T47D (cell line): ENCODE measurements around the gene FZD4.
"Not testable (repeated sequence)": the region's sequence is repeated elsewhere in the genome, so short reads cannot be mapped to it uniquely, and the experiment has no call there.

Experiments used
- DNase-seq, 2 experiments: peaks; one replicate each; pipeline versions ENCODE4 v3.0.0 to v3.0.0-alpha.2; 2011 to 2012; ENCODE audit warnings: low read depth in 1 of 2, low spot score in 1 of 2
- JUND ChIP-seq: IDR thresholded peaks from 2 replicates; pipeline ENCODE4 v1.6.1; 2012; ENCODE audit warnings: low read depth
- in situ Hi-C: cut with HindIII; loops from 2 replicates; pipeline ENCODE4 v1.10.0; 2016; ENCODE audit warnings: low sequenced_read_pairs, low pct_unique_long_range_greater_than_20kb

FZD4 gene

DNA sequence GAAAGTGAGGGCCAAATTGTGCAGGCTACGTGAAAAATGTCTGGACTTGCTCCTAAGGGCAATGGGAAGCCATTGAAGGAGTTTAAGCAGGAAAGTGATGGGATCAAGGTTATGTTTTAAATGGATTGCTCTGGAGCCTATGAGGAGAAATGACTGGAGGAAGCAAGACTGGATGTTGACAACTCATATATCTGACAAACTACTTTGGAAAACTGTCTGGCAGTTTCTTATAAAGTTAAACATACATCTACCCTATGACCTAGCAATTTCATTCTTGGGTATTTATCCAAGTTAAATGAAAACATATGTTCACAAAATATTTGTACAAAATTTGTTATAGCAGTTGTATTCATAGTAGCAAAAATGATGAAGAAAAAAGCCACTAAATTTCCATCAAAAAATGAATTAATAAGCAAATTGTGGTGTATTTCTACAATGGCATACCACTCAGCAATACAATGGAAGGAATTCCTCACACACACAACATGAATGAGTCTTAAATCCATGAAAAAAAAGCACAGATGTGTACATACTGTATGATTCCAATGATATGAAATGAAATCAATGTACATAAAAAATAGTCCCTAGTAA, 24.1 kb downstream of the FZD4 start:
- no peak for TF ChIP-seq JUND
- in situ Hi-C loops, result no loop called here
- no peak for DNase-seq

DNA sequence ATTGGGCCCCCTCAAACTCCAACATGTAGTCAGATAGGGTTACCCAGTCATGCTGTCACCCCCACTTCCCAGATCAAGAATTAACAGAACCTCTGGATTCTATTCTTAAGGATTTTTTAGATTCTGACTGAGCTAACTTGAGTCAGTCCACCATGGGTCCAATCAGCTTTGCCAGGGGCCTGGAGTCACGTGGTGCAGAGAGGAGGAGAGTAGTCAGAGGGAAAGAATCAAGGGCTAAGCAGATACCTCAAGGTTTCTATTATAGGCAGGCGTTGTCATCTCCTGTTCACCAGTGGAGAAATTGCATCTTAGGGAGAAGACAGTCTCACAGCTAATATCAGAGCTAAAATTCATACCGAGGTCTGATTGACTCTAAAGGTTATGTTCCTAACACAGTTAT, 28.2 kb downstream of the FZD4 start:
- DNase-seq, result no peak
- no peak for TF ChIP-seq JUND
- in situ Hi-C loops, result no loop called here

DNA sequence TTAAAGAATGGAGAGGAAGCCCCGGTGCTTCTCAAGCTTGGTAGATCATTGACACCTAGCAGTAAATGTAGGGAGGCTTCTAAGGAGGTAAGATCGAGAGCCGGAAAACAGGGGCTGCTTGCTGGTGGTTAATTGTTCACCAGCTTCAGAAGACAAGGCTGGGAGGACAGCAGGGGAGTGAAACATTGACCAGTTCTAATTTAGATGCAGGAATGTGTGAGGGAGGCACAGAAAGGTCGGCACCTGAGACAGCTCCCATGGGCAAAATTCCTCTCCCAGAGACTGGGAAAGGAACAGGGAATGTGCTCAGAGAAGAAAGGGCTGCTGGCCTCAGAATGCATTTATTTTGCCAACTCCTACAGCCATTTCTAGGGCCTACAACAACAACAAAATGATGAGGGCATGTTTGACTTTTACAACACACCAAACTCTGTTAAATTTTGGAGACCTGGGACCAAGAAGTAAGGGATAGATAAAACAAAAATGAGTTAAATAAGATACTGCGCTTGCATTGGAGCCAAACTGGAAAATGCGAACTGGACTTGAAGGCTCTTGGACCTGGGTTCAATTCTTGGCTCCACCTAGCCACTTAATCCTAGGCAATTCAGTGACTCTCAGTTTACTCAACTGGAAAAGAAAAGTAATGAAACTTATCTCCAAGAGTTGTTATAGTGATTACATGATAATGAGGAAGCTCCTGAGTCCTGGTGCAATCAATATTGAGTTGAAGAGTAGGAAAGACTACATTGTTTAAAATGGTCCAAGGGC, 31.0 kb downstream of the FZD4 start:
- peak in 1 of 2 experiments; percentile 65 for DNase-seq
- no peak for TF ChIP-seq JUND
- in situ Hi-C loops, result no loop called here

DNA sequence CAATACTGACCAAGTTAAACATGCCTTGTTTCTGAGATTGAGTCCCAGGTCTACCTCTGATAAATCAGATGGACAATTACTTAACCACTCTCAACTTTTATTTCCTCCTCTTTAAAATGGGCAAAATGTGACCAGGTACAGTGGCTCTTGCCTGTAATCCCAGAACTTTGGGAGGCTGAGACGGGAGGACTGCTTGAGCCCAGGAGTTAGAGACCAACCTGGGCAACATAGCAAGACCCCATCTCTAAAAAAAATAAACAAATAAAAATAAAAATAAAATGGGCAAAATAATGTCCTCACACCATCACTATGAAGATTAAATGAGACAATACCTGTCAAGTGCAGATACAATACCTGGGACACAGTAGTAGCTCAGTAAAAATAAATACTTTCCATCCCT, 33.0 kb downstream of the FZD4 start:
- in situ Hi-C loops, result no loop called here
- no peak for DNase-seq
- no peak for TF ChIP-seq JUND

DNA sequence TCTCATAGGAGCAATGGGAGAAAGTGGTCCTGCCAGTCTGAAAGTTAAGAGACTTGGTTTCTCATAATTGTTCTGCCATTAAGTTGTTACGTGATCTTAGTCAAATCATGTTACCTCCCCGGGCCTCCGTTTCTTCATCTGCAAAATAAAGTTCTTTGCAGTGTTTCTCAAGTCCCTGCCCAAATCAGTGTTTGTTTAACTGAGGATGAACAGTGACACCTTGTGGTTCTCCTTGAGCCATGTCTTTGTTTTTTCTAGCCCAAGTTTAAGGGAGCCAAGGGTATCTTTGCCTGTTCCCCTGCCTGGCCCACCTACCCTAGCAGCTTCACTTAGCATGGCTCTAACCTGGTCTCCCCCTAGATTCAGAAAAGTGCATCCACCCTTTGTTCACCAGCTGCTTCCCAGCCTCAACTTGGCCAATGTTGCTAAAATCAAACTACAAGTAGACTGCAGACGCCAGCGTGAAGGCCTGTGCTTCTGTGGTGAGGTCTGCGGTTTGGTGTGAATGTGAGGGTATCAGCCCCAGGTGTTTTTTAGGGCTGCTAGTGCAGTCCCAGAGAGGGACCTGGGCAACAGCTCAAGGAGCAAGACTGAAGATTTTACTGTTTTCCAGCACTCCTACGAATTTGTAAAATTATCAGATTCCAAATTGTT, 35.5 kb downstream of the FZD4 start:
- DNase-seq, result peak; percentile 44 to 76
- in situ Hi-C loops, result no loop called here

DNA sequence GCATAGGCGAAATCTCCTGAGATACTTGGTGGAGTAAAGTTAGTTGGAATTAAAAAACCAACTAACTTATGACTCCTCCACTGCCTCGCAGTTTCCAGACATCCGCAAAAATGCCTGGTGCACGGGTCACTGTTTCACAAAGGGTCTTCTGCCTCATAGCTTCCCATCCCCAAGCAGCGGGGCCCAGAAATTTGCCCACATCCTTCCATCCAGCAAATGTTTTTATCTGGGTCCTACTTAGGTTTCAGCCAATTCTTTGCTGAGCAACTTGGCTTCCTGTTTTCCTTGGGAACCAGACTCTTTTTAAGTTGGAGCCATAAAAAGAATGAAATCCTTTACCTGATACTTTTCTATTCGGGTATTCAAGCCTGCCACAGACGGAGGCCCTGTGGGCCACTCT, 36.2 kb downstream of the FZD4 start:
- TF ChIP-seq JUND, result no peak
- in situ Hi-C loops, result no loop called here
- DNase-seq, result no peak

More for the DNA sequence above, 35.5 kb downstream of the FZD4 start:
- no peak for TF ChIP-seq JUND

DNA sequence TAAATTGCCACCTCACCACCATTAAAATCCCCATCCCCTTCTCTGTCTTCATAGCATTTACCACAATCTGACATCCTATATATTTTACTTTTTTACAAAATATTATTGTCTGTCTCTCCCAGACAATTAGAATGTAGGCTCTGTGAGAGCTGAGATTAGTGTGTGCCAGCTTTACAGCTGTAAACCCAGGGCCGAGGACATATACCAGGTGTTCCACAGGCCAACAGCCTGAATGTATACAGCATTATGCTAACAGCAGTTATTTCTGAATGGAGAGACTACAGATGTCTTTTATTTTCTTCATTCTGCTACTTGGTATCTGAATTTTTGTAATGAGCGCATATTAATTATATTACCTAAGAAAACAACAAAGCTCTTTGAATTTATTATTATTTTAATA, 36.7 kb downstream of the FZD4 start:
- in situ Hi-C loops, result no loop called here
- no peak for TF ChIP-seq JUND
- DNase-seq, result no peak

DNA sequence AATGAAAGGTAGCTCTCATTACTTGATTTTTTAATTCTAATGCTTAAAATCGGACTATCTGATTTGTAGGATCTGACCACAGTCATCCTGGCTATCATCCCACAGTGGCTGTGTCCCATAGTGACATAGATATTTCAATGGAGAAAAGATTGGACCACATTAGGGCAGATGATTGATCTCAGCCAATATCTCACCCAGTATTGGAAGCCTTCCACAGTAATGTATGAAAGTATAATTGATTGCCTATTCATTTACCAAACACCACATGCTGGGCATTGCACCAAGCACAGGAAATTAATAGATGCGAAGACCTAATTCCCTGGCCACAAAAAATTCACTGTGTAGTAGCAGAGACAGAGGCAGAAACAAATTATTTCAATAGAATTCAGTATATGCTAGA, 37.6 kb downstream of the FZD4 start:
- no peak for DNase-seq
- TF ChIP-seq JUND, result no peak
- in situ Hi-C loops, result no loop called here

DNA sequence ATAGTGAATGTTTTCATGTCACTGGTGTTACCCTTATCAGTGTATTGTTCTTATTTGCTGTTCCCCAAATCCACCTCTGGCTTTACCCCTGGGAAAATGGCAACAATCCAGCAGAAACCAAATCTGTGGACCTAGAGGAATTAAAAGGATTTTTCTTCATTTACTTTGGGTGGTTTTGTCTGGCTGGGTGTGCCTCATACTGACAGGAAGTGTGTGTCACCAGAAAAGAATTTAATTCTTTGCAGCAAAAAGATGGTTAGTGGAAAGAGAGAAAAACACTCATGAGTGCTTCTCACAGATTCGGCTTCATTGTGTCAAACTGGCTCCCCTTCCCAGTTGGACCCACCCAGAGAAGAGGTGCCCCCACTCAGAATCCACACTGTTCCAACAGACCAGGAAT, 38.9 kb downstream of the FZD4 start:
- no peak for DNase-seq
- in situ Hi-C loops, result no loop called here
- no peak for TF ChIP-seq JUND

DNA sequence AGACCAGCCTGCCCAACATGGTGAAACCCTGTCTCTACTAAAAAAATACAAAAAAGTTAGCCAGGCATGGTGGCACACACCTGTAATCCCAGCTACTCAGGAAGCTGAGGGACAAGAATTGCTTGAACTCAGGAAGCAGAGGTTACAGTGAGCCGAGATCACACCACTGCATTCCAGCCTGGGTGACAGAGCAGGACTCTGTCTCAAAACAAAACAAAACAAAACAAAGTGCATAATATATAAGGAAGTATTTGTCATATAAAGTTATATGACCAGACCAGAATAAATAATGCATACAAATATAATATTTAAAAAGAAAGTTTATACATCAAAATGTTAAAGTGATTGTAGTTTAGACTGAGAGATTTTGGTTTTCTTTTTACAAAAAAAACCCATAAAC, 39.3 kb downstream of the FZD4 start:
- in situ Hi-C loops, DNase-seq: not testable (repeated sequence)

DNA sequence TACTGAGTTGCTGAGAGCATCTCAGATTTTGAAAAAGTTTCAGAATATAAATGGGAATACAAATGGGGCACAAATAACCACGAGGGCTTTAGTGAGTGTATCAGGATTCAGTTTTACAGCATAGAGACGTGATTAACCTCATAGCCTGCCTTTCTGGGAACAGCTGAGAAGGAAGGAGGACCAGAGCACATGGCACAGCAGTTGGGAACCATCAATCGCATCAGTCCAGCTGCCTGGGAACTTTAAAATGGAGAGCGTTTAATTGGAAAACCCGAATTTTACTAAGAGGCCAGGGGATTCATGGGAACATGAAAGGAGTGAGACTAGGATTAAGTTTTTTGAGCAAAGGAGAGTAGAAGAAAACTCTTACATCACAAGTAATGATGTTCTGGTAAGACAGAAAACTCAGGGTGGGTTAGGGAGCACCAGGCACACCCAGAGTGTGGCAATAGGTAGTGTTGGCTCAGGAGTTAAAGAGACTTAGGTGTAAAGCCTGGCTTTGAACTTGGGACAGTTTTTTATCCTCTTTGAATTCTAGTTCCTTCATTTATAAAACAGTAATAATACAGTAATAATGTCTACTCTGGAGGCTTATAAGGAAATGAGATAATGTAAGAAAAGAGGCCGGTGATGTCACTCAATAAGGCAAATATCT, 40.2 kb downstream of the FZD4 start:
- DNase-seq, result no peak
- in situ Hi-C loops, result no loop called here
- TF ChIP-seq JUND, result no peak

DNA sequence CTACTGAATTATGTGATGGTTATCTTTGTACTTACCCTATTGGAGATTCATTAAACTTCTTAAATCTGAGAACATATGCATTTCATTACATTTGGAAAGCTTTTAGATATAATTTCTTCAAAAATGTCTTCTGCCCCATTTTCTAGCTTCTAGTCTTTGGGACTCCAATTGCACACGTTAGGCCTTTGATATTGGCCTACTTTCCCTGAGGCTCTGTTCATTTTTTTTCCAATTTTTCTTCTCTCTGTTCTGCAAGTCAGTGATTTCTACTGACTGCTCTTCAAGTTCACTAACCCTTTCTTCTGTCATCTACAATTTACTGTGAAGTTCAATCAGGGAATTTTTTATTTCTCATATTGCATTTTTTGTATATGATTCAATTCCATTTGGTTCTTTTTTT, 43.0 kb downstream of the FZD4 start:
- DNase-seq, result no peak
- in situ Hi-C loops, result no loop called here
- no peak for TF ChIP-seq JUND

DNA sequence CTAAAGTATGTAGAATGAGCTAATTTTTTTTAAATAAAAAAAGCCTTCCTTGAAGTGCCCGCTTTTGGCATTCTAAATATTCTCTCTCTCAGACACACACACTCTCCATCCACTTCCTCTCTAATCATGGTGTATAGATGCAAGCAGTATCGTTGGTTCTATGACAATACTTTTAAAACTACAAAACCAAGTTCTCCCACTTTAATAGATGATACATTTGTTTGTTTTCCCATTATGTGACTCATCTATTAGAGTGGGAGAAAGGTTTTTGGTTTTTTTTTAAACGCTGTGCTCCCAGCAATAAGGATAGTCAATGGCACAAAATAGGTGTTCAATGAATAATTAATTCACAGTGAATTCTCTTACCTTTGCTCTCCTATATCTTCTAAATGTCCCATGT, 44.6 kb downstream of the FZD4 start:
- no peak for DNase-seq
- in situ Hi-C loops, result no loop called here

More for the DNA sequence above, 44.6 kb downstream of the FZD4 start:
- no peak for TF ChIP-seq JUND
